GM23248 (cell line): ENCODE results near the gene BTG3. TPM values are rescaled to one million over a fixed set of nuclear protein-coding genes. Genes with fewer than 3 reads are reported as not detected.

Source experiments
- DNase-seq: peaks from one replicate; pipeline ENCODE4 v3.0.0-alpha.2; 2015
- H2AFZ ChIP-seq: fragments of 200-600 bp; sonication (generic); 2 replicates; pipeline ENCODE4 v1.6.1; 2016; ENCODE audit warnings: antibody characterized with exemption
- H3F3A ChIP-seq: fragments of 200-600 bp; sonication (generic); 2 replicates; pipeline ENCODE4 v1.6.1; 2016; ENCODE audit warnings: mild to moderate bottlenecking, antibody characterized with exemption, mixed run types; ENCODE audit not compliant: insufficient read depth
- H3K27ac ChIP-seq: fragments of 200-600 bp; sonication (generic); 2 replicates; pipeline ENCODE4 v1.5.1; 2016; ENCODE audit warnings: mild to moderate bottlenecking
- H3K27me3 ChIP-seq: fragments of 200-600 bp; sonication (generic); replicated peaks from 2 replicates; pipeline ENCODE4 v1.6.1; 2016; ENCODE audit warnings: mild to moderate bottlenecking; ENCODE audit not compliant: insufficient read depth
- H3K36me3 ChIP-seq: fragments of 200-600 bp; sonication (generic); 2 replicates; pipeline ENCODE4 v1.6.1; 2016; ENCODE audit warnings: low read depth, mild to moderate bottlenecking
- H3K4me1 ChIP-seq: fragments of 200-600 bp; sonication (generic); 2 replicates; pipeline ENCODE4 v1.6.1; 2016; ENCODE audit warnings: mild to moderate bottlenecking; ENCODE audit not compliant: insufficient read depth
- H3K4me2 ChIP-seq: fragments of 200-600 bp; sonication (generic); one replicate; pipeline ENCODE4 v1.6.1; 2016; ENCODE audit warnings: mild to moderate bottlenecking; ENCODE audit not compliant: unreplicated experiment
- H3K4me3 ChIP-seq: fragments of 200-600 bp; sonication (generic); 2 replicates; pipeline ENCODE4 v1.5.1; 2016; ENCODE audit warnings: mild to moderate bottlenecking
- H3K79me2 ChIP-seq: fragments of 200-600 bp; sonication (generic); 2 replicates; pipeline ENCODE4 v1.6.1; 2016; ENCODE audit warnings: mild to moderate bottlenecking; ENCODE audit not compliant: insufficient read depth
- H3K9ac ChIP-seq: fragments of 200-600 bp; sonication (generic); 2 replicates; pipeline ENCODE4 v1.6.1; 2016; ENCODE audit warnings: mild to moderate bottlenecking
- H3K9me2 ChIP-seq: fragments of 200-600 bp; sonication (generic); 2 replicates; pipeline ENCODE4 v1.6.1; 2016; ENCODE audit warnings: mixed run types, mild to moderate bottlenecking, moderate library complexity; ENCODE audit not compliant: insufficient read depth
- H3K9me3 ChIP-seq: fragments of 200-600 bp; sonication (generic); one replicate; pipeline ENCODE4 v1.6.1; 2017; ENCODE audit warnings: low read depth
- H4K20me1 ChIP-seq: fragments of 200-600 bp; sonication (generic); 2 replicates; pipeline ENCODE4 v1.6.0; 2016; ENCODE audit not compliant: insufficient read depth
- EZH2 ChIP-seq: fragments of 200-600 bp; sonication (generic); IDR thresholded peaks from 2 replicates; pipeline ENCODE4 v1.6.1; 2018; ENCODE audit warnings: antibody characterized with exemption, mild to moderate bottlenecking; ENCODE audit not compliant: insufficient read depth, poor library complexity, severe bottlenecking
- EZH2phosphoT487 ChIP-seq: fragments of 200-600 bp; sonication (generic); IDR thresholded peaks from 2 replicates; pipeline ENCODE4 v1.6.1; 2018; ENCODE audit warnings: antibody characterized with exemption, moderate library complexity, mild to moderate bottlenecking, low read depth; ENCODE audit not compliant: insufficient read depth
- WGBS, 2 experiments: methylation state at CpG; one replicate each; pipeline ENCODE4 v1.1.6; 2015 to 2017; ENCODE audit warnings: low lambda C conversion rate in 2 of 2, low coverage in 1 of 2; ENCODE audit errors: missing lambda C conversion rate in 2 of 2; 5-methylcytosine and 5-hydroxymethylcytosine counted together
- in situ Hi-C: fragments of 300-500 bp; cut with MboI; formaldehyde crosslinking; loops from 2 replicates; pipeline ENCODE4 v1.15.0; 2020
- polyA plus RNA-seq: library from polyadenylated mRNA; unstranded; fragments of >200 nt; fragmentation: Nextera tagmentation; extraction: Ambion mirVana; gene quantifications from 2 replicates; pipeline ENCODE4 v1.2.1, GENCODE V29; 2016
- small RNA-seq: library from RNA; depleted of rRNA; stranded (forward); fragments of <200 nt; gene quantifications from one replicate; pipeline ENCODE3, GENCODE V24; 2014; ENCODE audit warnings: low read depth, low replicate concordance
- total RNA-seq: library from RNA; depleted of rRNA; stranded (reverse); fragments of >200 nt; shearing (Covaris generic); gene quantifications from 2 replicates; pipeline ENCODE4 v1.2.3, GENCODE V29; 2014; rRNA removed

The BTG3 gene
- total and polyA plus RNA-seq, 2 experiments from 2014 or later: 22.8 to 43.7 TPM

- Histone ChIP-seq H3F3A (no peaks in the 10 kb centered on the region), H3K9ac (no peak overlapping the region), H3K79me2 (no peaks in the 10 kb centered on the region), H3K9me3 (no peaks in the 10 kb centered on the region), H3K27ac (no peak overlapping the region), H3K4me2 (no peak overlapping the region), H4K20me1 (no peaks in the 10 kb centered on the region), H3K9me2 (no peaks in the 10 kb centered on the region), H3K4me3 (no peak overlapping the region), H3K36me3 (no peaks in the 10 kb centered on the region), H2AFZ (no peak overlapping the region), H3K4me1 (no peaks in the 10 kb centered on the region), H3K27me3 (no peaks in the 10 kb centered on the region)
- TF ChIP-seq EZH2 (no peak), EZH2phosphoT487 (no peak)
- in situ Hi-C loops: no loop called here
- no peak for DNase-seq
Measured at GRCh38 chr21:17552410-17552809, 60.3 kb downstream of the BTG3 start.

- DNase-seq: no peak
- Histone ChIP-seq H3K4me1 (no peaks in the 10 kb centered on the region), H3F3A (no peaks in the 10 kb centered on the region), H3K79me2 (no peaks in the 10 kb centered on the region), H2AFZ (no peak overlapping the region), H3K36me3 (no peaks in the 10 kb centered on the region), H3K4me2 (no peak overlapping the region), H3K27ac (no peak overlapping the region), H3K9ac (no peak overlapping the region), H3K9me3 (no peaks in the 10 kb centered on the region), H4K20me1 (no peaks in the 10 kb centered on the region), H3K27me3 (no peaks in the 10 kb centered on the region), H3K4me3 (no peak overlapping the region), H3K9me2 (no peaks in the 10 kb centered on the region)
- in situ Hi-C loops: no loop called here
- no peak for TF ChIP-seq EZH2
- TF ChIP-seq EZH2phosphoT487: no peak
- 78 to 80% methylated on average over 5 of the region's 5 CpGs for WGBS, 2 experiments
Measured at GRCh38 chr21:17550671-17551308, 61.9 kb downstream of the BTG3 start.

DNA sequence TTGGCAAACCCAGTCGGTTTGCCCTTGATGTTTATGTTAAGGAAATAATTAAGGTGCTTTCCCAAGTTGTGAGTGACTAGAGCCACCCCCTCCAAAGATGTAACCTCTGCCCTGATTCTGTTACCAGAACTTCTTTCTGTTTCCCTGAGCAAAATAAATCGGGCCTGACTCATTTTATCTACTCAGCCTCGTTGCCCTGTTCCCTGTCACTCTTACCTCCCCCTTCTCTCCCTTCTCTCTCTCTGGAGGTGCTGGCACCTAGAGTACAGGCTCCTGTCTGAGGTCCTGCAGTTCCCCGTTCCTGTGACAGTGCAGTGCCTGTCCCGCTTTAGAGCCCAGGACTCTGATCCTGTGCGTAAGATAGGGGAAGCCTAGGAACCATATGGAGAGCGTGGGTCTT lies 64.4 kb downstream of the BTG3 start:
- TF ChIP-seq EZH2: no peak
- no peak for TF ChIP-seq EZH2phosphoT487
- H3K4me2 ChIP-seq: no peak overlapping the region
- H3K9ac ChIP-seq: no peak overlapping the region
- no peaks in the 10 kb centered on the region for H4K20me1 ChIP-seq
- H3K27ac ChIP-seq: no peak overlapping the region
- in situ Hi-C loops: no loop called here
- WGBS, 2 experiments: 67 to 75% methylated on average over 7 of the region's 7 CpGs
- H3K4me3 ChIP-seq: no peak overlapping the region
- no peaks in the 10 kb centered on the region for H3K9me3 ChIP-seq
- no peak for DNase-seq
- H3K79me2 ChIP-seq: no peaks in the 10 kb centered on the region
- no peaks in the 10 kb centered on the region for H3K27me3 ChIP-seq
- no peak overlapping the region for H2AFZ ChIP-seq
- H3K9me2 ChIP-seq: no peaks in the 10 kb centered on the region
- H3K4me1 ChIP-seq: no peaks in the 10 kb centered on the region
- H3F3A ChIP-seq: no peaks in the 10 kb centered on the region
- H3K36me3 ChIP-seq: no peaks in the 10 kb centered on the region

DNA sequence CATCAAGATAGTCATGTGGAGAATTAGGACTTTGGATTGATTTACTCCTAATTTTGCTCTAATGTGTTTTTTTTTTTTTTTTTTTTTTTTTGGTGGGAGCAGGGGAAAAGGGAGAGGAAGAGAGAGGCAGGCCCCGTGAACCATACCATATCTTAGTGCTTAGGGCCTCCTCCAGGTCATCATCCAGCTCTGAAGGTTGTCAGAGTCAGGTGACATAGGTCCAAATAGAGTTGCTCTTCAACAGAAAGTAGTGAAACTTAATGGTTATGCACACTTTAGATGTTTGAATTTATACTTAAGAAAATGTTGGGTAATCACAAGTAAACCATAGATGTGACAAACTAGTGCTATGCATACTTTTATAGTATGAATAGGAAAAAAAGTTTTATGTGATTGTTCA lies 67.7 kb downstream of the BTG3 start:
- Histone ChIP-seq H3K9me2 (no peaks in the 10 kb centered on the region), H3K27ac (no peak overlapping the region), H3F3A (no peaks in the 10 kb centered on the region), H3K4me2 (no peak overlapping the region), H3K4me3 (no peak overlapping the region), H4K20me1 (no peaks in the 10 kb centered on the region), H3K27me3 (no peaks in the 10 kb centered on the region), H3K79me2 (no peaks in the 10 kb centered on the region), H3K9ac (no peak overlapping the region), H3K36me3 (no peaks in the 10 kb centered on the region), H3K9me3 (no peaks in the 10 kb centered on the region), H2AFZ (no peak overlapping the region), H3K4me1 (no peaks in the 10 kb centered on the region)
- TF ChIP-seq EZH2phosphoT487 (no peak), EZH2 (no peak)
- no peak for DNase-seq
- WGBS, 2 experiments: 38% methylated on average over 1 of the region's 1 CpG
- in situ Hi-C loops: no loop called here

Small RNA genes within 50 kb of the gene (small RNA-seq; reads per million reads assigned to genes)
- gene RF00019: not detected

Other genes with a start within 250 kb of the BTG3 start
- gene CXADR, start 99.9 kb downstream of the BTG3 start, total RNA-seq: not detected in 2 replicates
- 0.23 TPM in 1 of 2 replicates, not detected in the other for gene CXADR, start 99.9 kb downstream of the BTG3 start, polyA plus RNA-seq
- 2.5 and 3.7 TPM in 2 replicates for gene C21orf91, start 206.5 kb upstream of the BTG3 start, total RNA-seq
- gene C21orf91, start 206.5 kb upstream of the BTG3 start, polyA plus RNA-seq: 4.4 and 4.9 TPM in 2 replicates